ENCODE measurements around the gene POLA1.

POLA1 gene

GRCh38 chrX:25010784-25011588 lies 317.3 kb downstream of the POLA1 start:
- DNase-seq (ENCODE audit: low spot score), result no peak

GRCh38 chrX:25011589-25012432 lies 318.1 kb downstream of the POLA1 start:
- DNase-seq (ENCODE audit: low spot score), result no peak

GRCh38 chrX:25012433-25012735 lies 318.7 kb downstream of the POLA1 start:
- no peak for DNase-seq (ENCODE audit: low spot score)

- DNase-seq (ENCODE audit: low spot score), result no peak
Measured at GRCh38 chrX:25012793-25013631, 319.3 kb downstream of the POLA1 start.

GRCh38 chrX:25013632-25014365 lies 320.1 kb downstream of the POLA1 start:
- DNase-seq (ENCODE audit: low spot score), result no peak

GRCh38 chrX:25014366-25014838 lies 320.7 kb downstream of the POLA1 start:
- no peak for DNase-seq (ENCODE audit: low spot score)

- DNase-seq (ENCODE audit: low spot score), result no peak
Measured at GRCh38 chrX:25015486-25016360, 322.0 kb downstream of the POLA1 start, which contains the start of gene ARX. TSS of gene ARX (minus strand) at chrX:25015965. CDS start at chrX:25015737, 228 bp downstream.

- no peak for DNase-seq (ENCODE audit: low spot score)
Measured at GRCh38 chrX:25016361-25016671, 322.6 kb downstream of the POLA1 start.

GRCh38 chrX:25016938-25017598 lies 323.4 kb downstream of the POLA1 start:
- no peak for DNase-seq (ENCODE audit: low spot score)

GRCh38 chrX:25017667-25018247 lies 324.0 kb downstream of the POLA1 start:
- DNase-seq (ENCODE audit: low spot score), result no peak

- DNase-seq (ENCODE audit: low spot score), result no peak
Measured at GRCh38 chrX:25018682-25019081, 325.0 kb downstream of the POLA1 start.

GRCh38 chrX:25019707-25020390 lies 326.1 kb downstream of the POLA1 start:
- DNase-seq (ENCODE audit: low spot score), result no peak

- DNase-seq (ENCODE audit: low spot score), result no peak
Measured at GRCh38 chrX:25020391-25020904, 326.7 kb downstream of the POLA1 start.

- DNase-seq (ENCODE audit: low spot score), result peak; percentile 5
Measured at GRCh38 chrX:25020905-25021449, 327.3 kb downstream of the POLA1 start.

- DNase-seq (ENCODE audit: low spot score), result no peak
Measured at GRCh38 chrX:25022499-25023325, 329.0 kb downstream of the POLA1 start.

- DNase-seq (ENCODE audit: low spot score), result no peak
Measured at GRCh38 chrX:25023908-25024307, 330.2 kb downstream of the POLA1 start.

GRCh38 chrX:25025615-25026014 lies 331.9 kb downstream of the POLA1 start:
- no peak for DNase-seq (ENCODE audit: low spot score)

GRCh38 chrX:25026576-25026975 lies 332.9 kb downstream of the POLA1 start:
- no peak for DNase-seq (ENCODE audit: low spot score)

All from CD4-positive, alpha-beta T cell treated with Interleukin-6 at 100 ng/mL for 8 hours (primary cell).